Chondrocyte (in vitro differentiated cells): ENCODE results near the gene MALT1. TPM values are rescaled to one million over a fixed set of nuclear protein-coding genes. Genes with fewer than 3 reads are reported as not detected.
A peak's percentile ranks its signal among the peaks of the same experiment; 100 is the strongest.

Experiments used
- DNase-seq: peaks from one replicate; pipeline ENCODE4 v3.0.0; 2021; ENCODE audit warnings: mixed read lengths, low spot score
- H3K27ac Mint-ChIP-seq: one replicate; pipeline ENCODE4 v1.8.0; 2021; ENCODE audit warnings: mild to moderate bottlenecking, moderate library complexity, mixed read lengths; ENCODE audit not compliant: unreplicated experiment
- H3K27me3 Mint-ChIP-seq: 2 replicates; pipeline ENCODE4 v1.8.0; 2021; ENCODE audit warnings: low read depth, mixed read lengths
- H3K36me3 Mint-ChIP-seq: 2 replicates; pipeline ENCODE4 v1.8.0; 2021; ENCODE audit warnings: low read depth, mixed read lengths
- H3K4me1 Mint-ChIP-seq: 2 replicates; pipeline ENCODE4 v1.8.0; 2021; ENCODE audit warnings: low read depth, mild to moderate bottlenecking, mixed read lengths
- H3K4me3 Mint-ChIP-seq: one replicate; pipeline ENCODE4 v1.8.0; 2021; ENCODE audit warnings: mild to moderate bottlenecking, moderate library complexity, mixed read lengths; ENCODE audit not compliant: unreplicated experiment
- H3K9me3 Mint-ChIP-seq: 2 replicates; pipeline ENCODE4 v1.8.0; 2021; ENCODE audit warnings: low read depth, mixed read lengths
- CTCF ChIP-seq: fragments of 200-600 bp; sonication (generic); IDR thresholded peaks from 2 replicates; pipeline ENCODE4 v1.5.0; 2021; ENCODE audit warnings: antibody characterized with exemption, mild to moderate bottlenecking, moderate library complexity
- long read RNA-seq: library from polyadenylated mRNA; stranded (forward); transcript quantifications from one replicate; pipeline ENCODE4 v2.0.0, GENCODE V29; 2021
- total RNA-seq: library from RNA; stranded (reverse); gene quantifications from 3 replicates; pipeline ENCODE4 v1.2.1, GENCODE V29; 2021

MALT1 gene
- total RNA-seq = 15.9 to 23.3 TPM (median 17.4 TPM) in 3 replicates
- long read RNA-seq, full-length matches to known transcripts = 17 of 22 reads
- long read RNA-seq, partial matches to known transcripts = 0 of 22 reads
- long read RNA-seq, other reads (novel, unspliced or antisense) = 5 of 22 reads

GRCh38 chr18:58671111-58671631 lies at the start of gene MALT1:
Gene MALT1, plus strand, starts transcription at chr18:58671465. Its CDS starts 179 bp downstream, at chr18:58671644.
- no peaks in the 10 kb centered on the region for H3K27me3 Mint-ChIP-seq
- H3K36me3 Mint-ChIP-seq = peaks cover 1% of the 10 kb centered on the region
- peak within 1 kb of the TSS; percentile 89 for H3K27ac Mint-ChIP-seq
- peak; percentile 94 for DNase-seq
- H3K9me3 Mint-ChIP-seq = no peaks in the 10 kb centered on the region
- peaks cover 49% of the 10 kb centered on the region for H3K4me1 Mint-ChIP-seq
- no peak for TF ChIP-seq CTCF
- peak within 1 kb of the TSS; percentile 94 for H3K4me3 Mint-ChIP-seq

GRCh38 chr18:58624011-58624410 lies 47.3 kb upstream of the MALT1 start:
- peaks cover 25% of the 10 kb centered on the region for H3K4me1 Mint-ChIP-seq
- no peak for DNase-seq
- no peaks in the 10 kb centered on the region for H3K27me3 Mint-ChIP-seq
- H3K27ac Mint-ChIP-seq = no peak overlapping the region
- no peak overlapping the region for H3K4me3 Mint-ChIP-seq
- H3K36me3 Mint-ChIP-seq = no peaks in the 10 kb centered on the region
- no peaks in the 10 kb centered on the region for H3K9me3 Mint-ChIP-seq
- no peak for TF ChIP-seq CTCF

- no peak overlapping the region for H3K27ac Mint-ChIP-seq
- H3K9me3 Mint-ChIP-seq = no peaks in the 10 kb centered on the region
- H3K4me1 Mint-ChIP-seq = peaks cover 28% of the 10 kb centered on the region
- no peak for TF ChIP-seq CTCF
- H3K36me3 Mint-ChIP-seq = no peaks in the 10 kb centered on the region
- no peak overlapping the region for H3K4me3 Mint-ChIP-seq
- H3K27me3 Mint-ChIP-seq = no peaks in the 10 kb centered on the region
- DNase-seq = no peak
Measured at GRCh38 chr18:58625839-58626238, 45.4 kb upstream of the MALT1 start.

GRCh38 chr18:58630071-58630470 lies 41.2 kb upstream of the MALT1 start:
- Mint-ChIP-seq H3K27me3 (no peaks in the 10 kb centered on the region), H3K36me3 (no peaks in the 10 kb centered on the region), H3K4me3 (no peak overlapping the region), H3K27ac (no peak overlapping the region), H3K9me3 (no peaks in the 10 kb centered on the region), H3K4me1 (peaks cover 42% of the 10 kb centered on the region)
- DNase-seq = no peak
- no peak for TF ChIP-seq CTCF

GRCh38 chr18:58631301-58631700 lies 40.0 kb upstream of the MALT1 start:
- H3K9me3 Mint-ChIP-seq = no peaks in the 10 kb centered on the region

More at GRCh38 chr18:58631301-58631700, 40.0 kb upstream of the MALT1 start:
- Mint-ChIP-seq H3K27me3 (no peaks in the 10 kb centered on the region), H3K4me3 (no peak overlapping the region), H3K4me1 (peaks cover 52% of the 10 kb centered on the region), H3K36me3 (no peaks in the 10 kb centered on the region), H3K27ac (no peak overlapping the region)
- DNase-seq = no peak
- TF ChIP-seq CTCF = no peak
